ENCODE measurements around the gene RASL12. TPM values are rescaled to one million over a fixed set of nuclear protein-coding genes. Genes with fewer than 3 reads are reported as not detected.

Gene RASL12
- total and polyA plus RNA-seq, 2 experiments from 2014 or later = 4.6 to 6.4 TPM

- Histone ChIP-seq H3K4me3 (no peak overlapping the region), H3K4me1 (ENCODE audit: insufficient read depth) (peaks cover 20% of the 10 kb centered on the region), H2AFZ (no peak overlapping the region), H3K9me2 (replicated peaks; ENCODE audit: insufficient read depth) (no peaks in the 10 kb centered on the region), H3K79me2 (no peaks in the 10 kb centered on the region), H4K20me1 (ENCODE audit: insufficient read depth, poor library complexity, severe bottlenecking) (no peaks in the 10 kb centered on the region), H3K4me2 (no peak overlapping the region), H3K27ac (peak overlapping the region; percentile 87), H3K36me3 (replicated peaks; ENCODE audit: insufficient read depth, low read depth) (no peaks in the 10 kb centered on the region), H3K27me3 (no peaks in the 10 kb centered on the region), H3K9me3 (ENCODE audit: low read depth) (no peaks in the 10 kb centered on the region)
- no peak for TF ChIP-seq EZH2phosphoT487 (IDR thresholded peaks at IDR 0.05; ENCODE audit: low read depth, severe bottlenecking, unreplicated experiment)
- TF ChIP-seq EZH2 (IDR thresholded peaks at IDR 0.05; ENCODE audit: borderline replicate concordance) = no peak
- TF ChIP-seq CTCF (IDR thresholded peaks at IDR 0.05; ENCODE audit: poor library complexity) = no peak
- no peak for DNase-seq (ENCODE audit: low spot score)
- whole genome bisulfite sequencing (ENCODE audit: low lambda C conversion rate, missing lambda C conversion rate) = 95% methylated on average over 8 of the region's 8 CpGs
These were observed 10.2 kb downstream of the RASL12 start for GRCh38 chr15:65057549-65057940.

- H3K79me2 ChIP-seq = no peaks in the 10 kb centered on the region
- H3K4me2 ChIP-seq = no peak overlapping the region
- no peak overlapping the region for H3K4me3 ChIP-seq
- H2AFZ ChIP-seq = no peak overlapping the region
- no peaks in the 10 kb centered on the region for H4K20me1 ChIP-seq (ENCODE audit: insufficient read depth, poor library complexity, severe bottlenecking)
- DNase-seq (ENCODE audit: low spot score) = peak; percentile 79
- WGBS (ENCODE audit: low lambda C conversion rate, missing lambda C conversion rate) = 55% methylated on average over 8 of the region's 8 CpGs
- TF ChIP-seq CTCF (IDR thresholded peaks at IDR 0.05; ENCODE audit: poor library complexity) (no peak), EZH2 (IDR thresholded peaks at IDR 0.05; ENCODE audit: borderline replicate concordance) (no peak), EZH2phosphoT487 (IDR thresholded peaks at IDR 0.05; ENCODE audit: low read depth, severe bottlenecking, unreplicated experiment) (no peak)
- H3K4me1 ChIP-seq (ENCODE audit: insufficient read depth) = peaks cover 20% of the 10 kb centered on the region
- peak overlapping the region; percentile 87 for H3K27ac ChIP-seq
- H3K27me3 ChIP-seq = no peaks in the 10 kb centered on the region
- H3K36me3 ChIP-seq (replicated peaks; ENCODE audit: insufficient read depth, low read depth) = no peaks in the 10 kb centered on the region
- no peaks in the 10 kb centered on the region for H3K9me2 ChIP-seq (replicated peaks; ENCODE audit: insufficient read depth)
- H3K9me3 ChIP-seq (ENCODE audit: low read depth) = no peaks in the 10 kb centered on the region
These were observed 10.8 kb downstream of the RASL12 start for GRCh38 chr15:65056868-65057548.

GRCh38 chr15:65056106-65056505 lies 11.7 kb downstream of the RASL12 start:
- H3K79me2 ChIP-seq = no peaks in the 10 kb centered on the region
- DNase-seq (ENCODE audit: low spot score) = no peak
- no peaks in the 10 kb centered on the region for H3K9me3 ChIP-seq (ENCODE audit: low read depth)
- no peaks in the 10 kb centered on the region for H3K27me3 ChIP-seq
- WGBS (ENCODE audit: low lambda C conversion rate, missing lambda C conversion rate) = 84% methylated on average over 9 of the region's 9 CpGs
- H2AFZ ChIP-seq = no peak overlapping the region
- no peak overlapping the region for H3K27ac ChIP-seq
- H3K4me3 ChIP-seq = no peak overlapping the region
- peaks cover 20% of the 10 kb centered on the region for H3K4me1 ChIP-seq (ENCODE audit: insufficient read depth)
- no peaks in the 10 kb centered on the region for H3K36me3 ChIP-seq (replicated peaks; ENCODE audit: insufficient read depth, low read depth)
- TF ChIP-seq CTCF (IDR thresholded peaks at IDR 0.05; ENCODE audit: poor library complexity) (no peak), EZH2 (IDR thresholded peaks at IDR 0.05; ENCODE audit: borderline replicate concordance) (no peak), EZH2phosphoT487 (IDR thresholded peaks at IDR 0.05; ENCODE audit: low read depth, severe bottlenecking, unreplicated experiment) (no peak)
- H3K4me2 ChIP-seq = no peak overlapping the region
- H4K20me1 ChIP-seq (ENCODE audit: insufficient read depth, poor library complexity, severe bottlenecking) = no peaks in the 10 kb centered on the region
- no peaks in the 10 kb centered on the region for H3K9me2 ChIP-seq (replicated peaks; ENCODE audit: insufficient read depth)
